Keratinocyte (primary cell): Measurements from ENCODE around the gene ZNF644. TPM values are rescaled to one million over a fixed set of nuclear protein-coding genes. Genes with fewer than 3 reads are reported as not detected.

Source experiments
- DNase-seq: peaks from one replicate; pipeline ENCODE4 v3.0.0-alpha.2; 2011; ENCODE audit warnings: low read depth, missing footprints, low spot score
- FAIRE-seq: peaks from 2 replicates; lab custom pipeline; 2011; peaks lifted over from hg19 to GRCh38; lab: Jason Lieb, UNC
- H2AFZ ChIP-seq: 2 replicates; pipeline ENCODE4 v1.6.0; 2012; ENCODE audit warnings: low read length, control low read depth, inconsistent platforms; ENCODE audit not compliant: control insufficient read depth
- H3K27ac ChIP-seq: 2 replicates; pipeline ENCODE4 v1.5.1; 2011; ENCODE audit warnings: low read length; ENCODE audit not compliant: control insufficient read depth, insufficient read depth
- H3K27me3 ChIP-seq: 3 replicates; pipeline ENCODE4 v1.6.0; 2011; ENCODE audit warnings: low read length; ENCODE audit not compliant: control insufficient read depth, insufficient read depth; ENCODE audit errors: extremely low read depth
- H3K36me3 ChIP-seq, 2 experiments: 2 replicates in 1 of 2; 3 replicates in 1 of 2; pipeline ENCODE4 v1.5.1; 2011; ENCODE audit warnings: low read length in 2 of 2, mild to moderate bottlenecking in 1 of 2; ENCODE audit not compliant: control insufficient read depth in 2 of 2, insufficient read depth in 2 of 2; ENCODE audit errors: extremely low read depth in 1 of 2
- H3K4me1 ChIP-seq: 3 replicates; pipeline ENCODE4 v1.5.1; 2011; ENCODE audit warnings: low read length; ENCODE audit not compliant: control insufficient read depth, insufficient read depth; ENCODE audit errors: extremely low read depth
- H3K4me2 ChIP-seq: 3 replicates; pipeline ENCODE4 v1.6.0; 2011; ENCODE audit warnings: low read depth, low read length; ENCODE audit not compliant: control insufficient read depth, insufficient read depth; ENCODE audit errors: extremely low read depth
- H3K4me3 ChIP-seq, 3 experiments: fragments of 200-600 bp in 1 of 3; sonication (generic) in 1 of 3; 2 replicates in 2 of 3; 3 replicates in 1 of 3; pipeline ENCODE4 v1.5.1; 2011 to 2016; ENCODE audit warnings: low read length in 3 of 3, mild to moderate bottlenecking in 3 of 3, control low read depth in 2 of 3, inconsistent platforms in 1 of 3, low read depth in 1 of 3, mixed read lengths in 1 of 3, mixed run types in 1 of 3, moderate library complexity in 1 of 3; ENCODE audit not compliant: control insufficient read depth in 2 of 3, insufficient read depth in 2 of 3; ENCODE audit errors: extremely low read depth in 1 of 3
- H3K79me2 ChIP-seq: 2 replicates; pipeline ENCODE4 v1.6.0; 2012; ENCODE audit warnings: low read length; ENCODE audit not compliant: control insufficient read depth, insufficient read depth
- H3K9ac ChIP-seq: 3 replicates; pipeline ENCODE4 v1.6.0; 2011; ENCODE audit warnings: low read length; ENCODE audit not compliant: control insufficient read depth, insufficient read depth; ENCODE audit errors: extremely low read depth
- H3K9me1 ChIP-seq: 3 replicates; pipeline ENCODE4 v1.6.0; 2011; ENCODE audit warnings: low read length; ENCODE audit not compliant: control insufficient read depth, insufficient read depth; ENCODE audit errors: extremely low read depth
- H3K9me3 ChIP-seq: 2 replicates; pipeline ENCODE4 v1.5.1; 2012; ENCODE audit warnings: low read depth, low read length; ENCODE audit not compliant: control insufficient read depth
- H4K20me1 ChIP-seq: 3 replicates; pipeline ENCODE4 v1.6.0; 2011; ENCODE audit warnings: low read length; ENCODE audit not compliant: control insufficient read depth, insufficient read depth; ENCODE audit errors: extremely low read depth
- EZH2 ChIP-seq: IDR thresholded peaks from one replicate; pipeline ENCODE4 v1.6.1; 2012; ENCODE audit warnings: inconsistent platforms, mild to moderate bottlenecking, low read length, moderate library complexity
- dilution Hi-C: fragments of 300-500 bp; cut with MboI; formaldehyde crosslinking; loops from one replicate; pipeline ENCODE4 v1.7.0; 2020; ENCODE audit warnings: low sequenced_read_pairs; ENCODE audit not compliant: extremely low pct_ligation_motif_present
- polyA plus RNA-seq, 5 experiments: library from polyadenylated mRNA; depleted of rRNA in 3 of 5; stranded (reverse) in 3 of 5; stranded (forward) in 1 of 5; unstranded in 1 of 5; fragments of >200 nt; gene quantifications; 1 replicate in 1 of 5; 2 replicates in 3 of 5; 3 replicates in 1 of 5; pipeline versions ENCODE4 v1.2.1 to v1.2.3, GENCODE V29; 2011 to 2012; ENCODE audit warnings: missing spikeins in 2 of 5, low read depth in 1 of 5, low replicate concordance in 1 of 5
- TF ChIP-seq, protein P1 (sequence below), 3 experiments: IDR thresholded peaks in 1 of 3; conservative IDR thresholded peaks in 1 of 3; optimal IDR thresholded peaks in 1 of 3; 2 replicates in 2 of 3; 3 replicates in 1 of 3; pipeline versions ENCODE3 to v1.5.1; 2011; ENCODE audit warnings: low read length in 3 of 3, mild to moderate bottlenecking in 3 of 3, moderate library complexity in 2 of 3, control low read depth in 1 of 3, inconsistent platforms in 1 of 3; ENCODE audit not compliant: insufficient read depth in 2 of 3; ENCODE audit errors: extremely low read depth in 1 of 3

The ZNF644 gene
- polyA plus RNA-seq, 1 donor (not counting 4 experiments of a cell fraction or from before 2014, with no cell fraction given): 19.1 TPM

- H3K4me2 ChIP-seq: no peak overlapping the region
- no peak overlapping the region for H2AFZ ChIP-seq
- no peak overlapping the region for H3K9ac ChIP-seq
- dilution Hi-C loops: no loop called here
- H3K27me3 ChIP-seq: no peaks in the 10 kb centered on the region
- H3K9me1 ChIP-seq: no peaks in the 10 kb centered on the region
- DNase-seq: no peak
- no peak for TF ChIP-seq EZH2
- TF ChIP-seq, protein P1, sequence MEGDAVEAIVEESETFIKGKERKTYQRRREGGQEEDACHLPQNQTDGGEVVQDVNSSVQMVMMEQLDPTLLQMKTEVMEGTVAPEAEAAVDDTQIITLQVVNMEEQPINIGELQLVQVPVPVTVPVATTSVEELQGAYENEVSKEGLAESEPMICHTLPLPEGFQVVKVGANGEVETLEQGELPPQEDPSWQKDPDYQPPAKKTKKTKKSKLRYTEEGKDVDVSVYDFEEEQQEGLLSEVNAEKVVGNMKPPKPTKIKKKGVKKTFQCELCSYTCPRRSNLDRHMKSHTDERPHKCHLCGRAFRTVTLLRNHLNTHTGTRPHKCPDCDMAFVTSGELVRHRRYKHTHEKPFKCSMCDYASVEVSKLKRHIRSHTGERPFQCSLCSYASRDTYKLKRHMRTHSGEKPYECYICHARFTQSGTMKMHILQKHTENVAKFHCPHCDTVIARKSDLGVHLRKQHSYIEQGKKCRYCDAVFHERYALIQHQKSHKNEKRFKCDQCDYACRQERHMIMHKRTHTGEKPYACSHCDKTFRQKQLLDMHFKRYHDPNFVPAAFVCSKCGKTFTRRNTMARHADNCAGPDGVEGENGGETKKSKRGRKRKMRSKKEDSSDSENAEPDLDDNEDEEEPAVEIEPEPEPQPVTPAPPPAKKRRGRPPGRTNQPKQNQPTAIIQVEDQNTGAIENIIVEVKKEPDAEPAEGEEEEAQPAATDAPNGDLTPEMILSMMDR (optimal IDR thresholded peaks at IDR 0.05 in 1 of 3, IDR thresholded peaks at IDR 0.05 in 1 of 3, conservative IDR thresholded peaks at IDR 0.05 in 1 of 3; ENCODE audit: extremely low read depth in 1 of 3, insufficient read depth in 2 of 3, low read length in 3 of 3): no peak
- H3K4me3 ChIP-seq: no peak overlapping the region
- no peak for FAIRE-seq
- H3K27ac ChIP-seq: no peak overlapping the region
- H3K79me2 ChIP-seq: no peaks in the 10 kb centered on the region
- no peaks in the 10 kb centered on the region for H3K9me3 ChIP-seq
- no peaks in the 10 kb centered on the region for H3K36me3 ChIP-seq
- H4K20me1 ChIP-seq: no peaks in the 10 kb centered on the region
- H3K4me1 ChIP-seq: no peaks in the 10 kb centered on the region
Measured at GRCh38 chr1:91038582-91038981, 16.7 kb upstream of the ZNF644 start.

GRCh38 chr1:91036894-91037829 lies 15.3 kb upstream of the ZNF644 start:
- Histone ChIP-seq H3K9me1 (no peaks in the 10 kb centered on the region), H3K4me3 (no peak overlapping the region), H2AFZ (no peak overlapping the region), H3K4me1 (no peaks in the 10 kb centered on the region), H3K9me3 (no peaks in the 10 kb centered on the region), H3K4me2 (no peak overlapping the region), H3K27ac (no peak overlapping the region), H3K36me3 (no peaks in the 10 kb centered on the region), H3K9ac (no peak overlapping the region), H4K20me1 (no peaks in the 10 kb centered on the region), H3K79me2 (no peaks in the 10 kb centered on the region), H3K27me3 (no peaks in the 10 kb centered on the region)
- TF ChIP-seq, protein P1 (optimal IDR thresholded peaks at IDR 0.05 in 1 of 3, IDR thresholded peaks at IDR 0.05 in 1 of 3, conservative IDR thresholded peaks at IDR 0.05 in 1 of 3; ENCODE audit: extremely low read depth in 1 of 3, insufficient read depth in 2 of 3, low read length in 3 of 3): no peak
- TF ChIP-seq EZH2: no peak
- dilution Hi-C loops: no loop called here
- no peak for DNase-seq
- no peak for FAIRE-seq
